NOMO-1 treated with dmso at 0.1 percent for 144 hours (cell line): Measurements from ENCODE around the gene SHANK3.
"Not testable (repeated sequence)": the region's sequence is repeated elsewhere in the genome, so short reads cannot be mapped to it uniquely, and the experiment has no call there.

Source experiments
- DNase-seq: peaks from one replicate; lab custom pipeline; 2025; ENCODE audit not compliant: unreplicated experiment; lab: John Stamatoyannopoulos, UW

The SHANK3 gene

GRCh38 chr22:50653256-50653655 is 19.4 kb upstream of the SHANK3 start:
- DNase-seq = no peak

DNA sequence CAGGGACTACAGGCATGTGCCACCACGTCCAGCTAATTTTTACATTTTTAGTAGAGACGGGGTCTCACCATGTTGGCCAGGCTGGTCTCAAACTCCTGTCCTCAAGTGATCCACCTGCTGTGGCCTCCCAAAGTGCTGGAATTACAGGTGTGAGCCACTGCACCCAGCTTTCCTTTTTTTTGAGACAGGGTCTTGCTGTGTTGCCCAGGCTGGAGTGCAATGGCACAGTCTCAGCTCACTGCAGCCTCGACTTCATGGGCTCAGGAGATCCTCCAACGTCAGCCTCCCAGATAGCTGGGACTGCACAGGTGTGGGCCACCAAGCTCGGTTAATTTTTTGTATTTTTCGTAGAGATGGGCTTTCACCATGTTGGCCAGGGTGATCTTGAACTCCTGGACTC is 18.0 kb upstream of the SHANK3 start:
- DNase-seq = not testable (repeated sequence)

- DNase-seq = no peak
These were observed 16.2 kb upstream of the SHANK3 start for GRCh38 chr22:50656122-50657070.

DNA sequence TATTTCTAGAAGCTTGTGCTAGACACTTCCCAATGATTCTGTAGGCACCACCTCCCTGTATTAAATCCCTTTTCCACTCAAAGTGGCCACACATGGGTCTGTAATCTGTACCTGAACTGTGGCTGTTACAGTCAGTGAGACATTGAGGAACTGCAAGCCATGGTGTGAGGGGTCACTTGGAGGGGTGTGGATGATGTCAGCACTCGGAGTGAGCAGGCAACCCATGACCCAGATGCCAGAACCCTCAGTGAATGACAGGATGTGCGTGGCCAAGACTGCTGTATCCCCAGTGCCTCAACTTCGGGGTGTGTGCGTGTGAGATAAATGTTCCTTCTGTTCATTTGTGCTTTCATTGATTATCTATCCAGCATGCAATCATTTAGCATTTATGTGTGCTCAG is 14.7 kb upstream of the SHANK3 start:
- no peak for DNase-seq

DNA sequence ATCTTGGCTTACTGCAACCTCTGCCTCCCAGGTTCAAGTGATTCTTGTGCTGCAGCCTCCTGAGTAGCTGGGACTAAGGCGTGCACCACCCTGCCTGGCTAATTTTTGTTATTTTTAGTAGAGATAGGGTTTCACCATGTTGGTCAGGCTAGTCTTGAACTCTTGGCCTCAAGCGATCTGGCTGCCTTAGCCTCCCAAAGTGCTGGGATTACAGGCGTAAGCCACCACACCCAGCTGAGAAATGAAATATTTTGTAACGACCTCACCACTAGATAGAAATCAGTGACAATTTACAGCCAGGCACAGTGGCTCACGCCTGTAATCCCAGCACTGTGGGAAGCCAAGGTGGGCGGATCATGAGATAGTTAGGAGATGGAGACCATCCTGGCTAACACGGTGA is 12.9 kb upstream of the SHANK3 start:
- not testable (repeated sequence) for DNase-seq

- DNase-seq = no peak
These were observed 12.3 kb upstream of the SHANK3 start for GRCh38 chr22:50660306-50660705.

- no peak for DNase-seq
These were observed 7.4 kb upstream of the SHANK3 start for GRCh38 chr22:50665212-50665611.

GRCh38 chr22:50665738-50666137 is 6.9 kb upstream of the SHANK3 start:
- DNase-seq = no peak

GRCh38 chr22:50670513-50670912 is 2.1 kb upstream of the SHANK3 start:
- DNase-seq = no peak

- DNase-seq = no peak
These were observed 1.6 kb upstream of the SHANK3 start for GRCh38 chr22:50670914-50671538.

GRCh38 chr22:50671641-50672040 is 982 bp upstream of the SHANK3 start:
- no peak for DNase-seq

- no peak for DNase-seq
These were observed 582 bp upstream of the SHANK3 start for GRCh38 chr22:50672041-50672440.

- DNase-seq = no peak
These were observed 857 bp downstream of the SHANK3 start for GRCh38 chr22:50673231-50674129.

GRCh38 chr22:50674130-50674500 is 1.5 kb downstream of the SHANK3 start:
- DNase-seq = no peak

DNA sequence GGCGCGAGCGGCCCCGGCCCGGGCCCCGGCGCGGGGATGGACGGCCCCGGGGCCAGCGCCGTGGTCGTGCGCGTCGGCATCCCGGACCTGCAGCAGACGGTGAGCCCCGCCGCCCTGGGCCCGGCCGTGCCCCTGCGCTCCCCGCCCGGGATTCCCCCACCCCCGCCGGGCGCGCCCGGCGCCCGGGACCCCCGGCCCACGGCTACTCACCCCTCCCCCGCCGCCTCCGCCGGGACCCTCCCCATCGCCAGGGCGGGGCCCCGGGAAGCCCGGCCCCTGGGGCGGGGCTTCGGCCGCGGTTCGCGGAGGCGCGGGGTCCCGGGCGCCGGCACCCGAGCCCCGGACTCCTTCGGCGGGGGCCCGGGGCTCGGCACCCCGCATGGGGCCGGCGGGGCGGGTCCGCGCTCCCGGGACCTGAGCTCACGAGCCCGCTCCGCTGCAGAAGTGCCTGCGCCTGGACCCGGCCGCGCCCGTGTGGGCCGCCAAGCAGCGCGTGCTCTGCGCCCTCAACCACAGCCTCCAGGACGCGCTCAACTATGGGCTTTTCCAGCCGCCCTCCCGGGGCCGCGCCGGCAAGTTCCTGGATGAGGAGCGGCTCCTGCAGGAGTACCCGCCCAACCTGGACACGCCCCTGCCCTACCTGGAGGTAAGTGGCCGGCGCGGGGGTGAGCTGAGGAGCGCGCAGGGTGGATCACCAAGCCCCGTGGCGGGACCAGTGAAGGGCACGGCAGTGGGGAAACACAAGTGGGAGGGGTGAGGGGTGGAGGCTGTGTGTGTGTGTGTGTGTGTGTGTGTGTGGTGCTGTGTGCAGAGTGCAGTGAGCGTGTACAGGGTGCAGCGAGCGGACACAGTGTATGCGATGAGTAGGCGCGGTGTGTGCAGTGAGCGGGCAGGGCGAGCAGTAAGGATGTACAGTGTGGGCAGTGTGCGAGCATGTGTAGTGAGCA is 2.3 kb downstream of the SHANK3 start:
- DNase-seq = no peak

DNA sequence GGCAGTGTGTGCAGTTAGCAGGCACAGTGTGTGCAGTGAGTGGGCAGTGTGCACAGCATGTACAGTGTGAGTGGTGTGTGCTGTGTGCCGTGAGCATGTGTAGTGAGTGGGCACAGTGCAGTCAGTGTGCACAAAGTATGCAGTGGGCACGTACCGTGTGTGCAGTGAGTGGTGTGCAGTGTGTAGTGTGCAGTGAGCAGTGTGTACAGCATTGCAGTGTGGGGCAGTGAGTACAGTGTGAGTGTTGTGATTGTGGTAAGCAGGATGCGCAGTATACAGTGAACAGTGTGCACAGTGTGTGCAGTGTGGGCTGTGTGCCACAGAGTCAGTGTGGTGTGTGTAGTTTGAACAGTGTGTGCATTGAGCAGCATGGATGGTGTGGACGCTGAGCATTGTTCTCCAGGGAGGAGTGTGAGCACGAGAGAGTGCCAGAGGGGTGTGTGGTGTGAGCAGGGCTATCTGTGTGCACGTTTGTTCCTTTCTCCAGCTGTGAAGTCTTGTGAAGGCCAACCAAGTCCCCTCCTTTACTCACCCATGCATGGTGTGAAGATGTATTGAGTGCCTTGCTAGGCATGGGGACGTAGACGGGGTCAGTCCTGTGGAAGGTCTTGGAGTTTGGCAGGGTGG is 3.0 kb downstream of the SHANK3 start:
- DNase-seq = no peak

DNA sequence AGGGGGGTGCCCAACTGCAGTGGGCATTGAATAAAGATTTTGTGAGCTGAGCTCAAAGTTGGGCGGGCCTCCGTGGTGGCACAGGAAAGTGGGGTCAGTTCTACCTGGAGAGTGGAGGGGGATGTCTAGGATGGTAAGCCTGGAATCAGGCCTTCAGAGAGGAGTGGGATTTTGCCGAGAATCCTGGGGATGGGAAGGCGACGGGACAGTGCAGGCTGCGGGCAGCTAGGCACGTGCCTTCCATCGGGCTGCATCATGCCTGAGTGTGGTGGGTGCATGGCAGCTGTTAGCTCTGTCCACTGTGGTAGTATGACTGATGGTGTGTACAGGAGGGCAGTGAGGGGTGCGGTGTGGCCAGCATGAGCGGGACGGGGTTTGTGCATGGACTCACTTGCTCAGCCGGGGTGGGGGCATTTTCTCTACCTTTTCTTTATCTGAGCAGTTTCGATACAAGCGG is 3.6 kb downstream of the SHANK3 start:
- no peak for DNase-seq

GRCh38 chr22:50676661-50677492 is 4.3 kb downstream of the SHANK3 start:
- DNase-seq = no peak
